ENCODE measurements around the gene MCTP2.
"Not testable (repeated sequence)": the region's sequence is repeated elsewhere in the genome, so short reads cannot be mapped to it uniquely, and the experiment has no call there.

Gene MCTP2

DNA sequence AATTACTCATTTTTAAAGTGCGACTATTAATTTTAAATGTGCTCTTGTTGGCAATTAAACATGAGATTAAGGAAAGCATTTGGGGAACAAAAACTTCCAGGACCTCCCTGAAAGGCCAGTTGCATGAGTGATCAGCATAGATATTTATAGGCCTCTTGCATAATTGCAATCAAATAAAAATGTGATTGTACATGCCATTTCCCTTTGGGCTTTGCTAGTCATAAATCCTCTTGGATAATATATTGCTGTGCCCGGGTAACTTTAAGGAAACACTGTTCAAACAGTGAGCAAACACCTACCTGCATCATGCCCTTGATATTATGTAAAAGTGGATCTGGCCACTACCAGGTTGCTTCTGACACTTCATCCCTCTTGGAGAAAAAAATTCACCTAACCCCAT, 239.1 kb downstream of the MCTP2 start:
- DNase-seq = no peak

DNA sequence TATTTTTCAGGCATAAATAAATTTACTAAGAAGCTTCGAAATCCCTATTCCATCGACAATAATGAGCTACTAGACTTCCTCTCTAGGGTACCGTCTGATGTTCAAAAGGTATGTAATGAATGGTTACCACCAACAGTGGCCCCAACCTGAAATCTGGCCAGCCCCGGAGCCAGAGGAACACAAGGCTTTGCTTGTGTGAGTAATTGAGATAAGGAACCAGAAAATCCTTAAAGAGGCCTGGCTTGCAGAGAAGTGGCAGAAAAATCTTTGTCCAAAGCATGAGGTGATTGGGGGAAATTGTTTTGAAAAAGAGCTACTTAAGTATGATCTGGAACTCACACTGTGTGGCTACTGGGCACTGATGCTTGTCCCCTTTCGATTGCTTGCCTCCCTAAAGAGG, 245.3 kb downstream of the MCTP2 start:
- no peak for DNase-seq

DNA sequence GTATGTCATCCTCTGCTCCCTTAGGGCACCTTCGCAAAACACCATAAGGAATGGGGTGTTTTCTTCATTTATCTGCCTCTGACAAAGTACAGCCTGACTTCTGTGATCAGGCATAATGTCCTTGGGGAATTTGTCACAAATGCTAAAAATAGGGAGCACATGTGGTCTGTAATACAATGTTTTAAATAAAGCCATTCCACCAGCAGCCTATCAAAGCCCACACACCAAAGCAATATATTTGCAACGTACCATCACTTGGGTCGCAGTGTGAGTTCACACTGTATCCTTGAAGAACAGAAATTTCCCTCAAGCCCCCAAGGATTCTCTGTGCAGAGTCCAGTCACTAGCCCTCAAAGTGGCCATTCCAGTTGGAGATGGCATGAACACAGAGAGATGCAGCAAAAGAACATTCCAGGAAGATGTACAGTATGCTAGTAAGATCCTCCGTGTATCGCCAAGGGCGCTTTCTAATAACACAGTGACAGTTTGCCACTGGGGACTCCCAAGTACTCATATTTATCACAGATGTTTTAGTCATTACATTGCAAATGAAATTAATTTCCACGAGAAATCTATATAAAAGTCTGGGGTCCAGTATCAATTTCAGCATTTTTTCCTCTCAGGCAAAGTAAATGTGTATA, 246.7 kb downstream of the MCTP2 start:
- DNase-seq = no peak

DNA sequence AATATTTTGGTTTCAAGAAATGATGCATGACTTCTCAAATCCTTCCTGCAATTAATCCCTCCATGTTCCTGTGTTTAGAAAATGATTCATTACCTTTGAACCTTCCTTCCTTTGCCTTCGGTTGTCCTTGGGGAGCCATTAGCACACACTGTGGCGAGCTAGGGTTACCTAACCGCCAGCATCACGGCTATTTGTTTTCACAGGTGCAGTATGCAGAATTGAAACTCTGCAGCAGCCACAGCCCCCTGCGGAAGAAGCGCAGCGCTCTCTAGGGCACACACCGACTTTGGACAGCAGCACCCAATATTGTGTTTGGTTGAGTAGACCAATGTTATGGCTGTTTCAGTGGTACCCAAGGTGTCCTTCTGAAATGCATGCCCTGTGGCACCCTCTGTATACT, 247.4 kb downstream of the MCTP2 start:
- DNase-seq = no peak

DNA sequence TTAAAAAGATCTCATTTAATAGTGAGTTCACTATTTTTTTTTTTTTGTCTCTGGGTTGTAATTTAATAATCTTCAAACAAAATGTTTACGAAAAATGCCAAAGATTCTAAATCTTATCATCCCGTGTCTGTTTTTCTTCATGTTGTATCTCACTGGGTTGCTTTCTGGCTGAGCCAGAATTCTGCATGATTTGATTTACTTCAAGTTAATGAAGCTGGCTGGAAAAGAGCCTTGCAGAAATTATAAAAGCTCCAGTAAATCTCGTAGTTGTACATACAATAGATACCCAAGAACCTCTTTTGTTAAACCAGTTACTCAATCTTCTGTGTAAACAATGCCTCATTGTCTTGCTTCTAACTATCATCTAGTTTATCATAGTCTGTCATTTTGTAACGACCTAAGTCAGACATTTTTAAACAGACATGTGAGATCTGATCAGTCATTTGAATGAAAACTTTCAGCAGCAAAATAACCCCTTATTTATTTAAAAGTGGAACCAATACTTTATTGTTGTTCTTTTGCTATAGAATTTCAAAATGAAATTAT, 249.0 kb downstream of the MCTP2 start:
- no peak for DNase-seq

DNA sequence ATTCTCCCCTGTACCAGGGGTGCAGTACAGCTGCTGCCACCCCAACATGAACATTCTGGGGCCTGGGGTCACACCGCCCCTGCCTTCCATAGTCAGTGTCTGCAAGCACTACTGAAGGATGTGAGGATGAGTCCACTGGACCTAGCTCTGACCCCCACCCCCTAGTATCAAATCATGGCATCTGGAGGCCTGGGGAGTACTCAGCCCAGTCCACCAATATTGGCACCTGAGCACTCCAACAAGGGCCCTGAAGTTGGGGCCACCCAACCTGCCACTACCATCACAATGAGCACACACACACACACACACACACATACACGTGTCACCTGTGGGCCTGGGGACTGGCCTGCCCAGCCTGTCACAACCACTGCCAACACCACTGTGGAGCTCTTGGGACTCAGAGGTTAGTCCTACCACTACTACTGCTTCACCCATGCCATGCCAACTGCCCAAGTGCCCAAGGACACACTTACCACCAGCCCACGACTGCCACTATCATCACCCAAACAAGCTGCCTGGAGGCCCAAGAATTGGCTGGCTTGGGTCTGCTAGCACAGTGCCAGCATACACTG, 253.9 kb downstream of the MCTP2 start:
- no peak for DNase-seq

DNA sequence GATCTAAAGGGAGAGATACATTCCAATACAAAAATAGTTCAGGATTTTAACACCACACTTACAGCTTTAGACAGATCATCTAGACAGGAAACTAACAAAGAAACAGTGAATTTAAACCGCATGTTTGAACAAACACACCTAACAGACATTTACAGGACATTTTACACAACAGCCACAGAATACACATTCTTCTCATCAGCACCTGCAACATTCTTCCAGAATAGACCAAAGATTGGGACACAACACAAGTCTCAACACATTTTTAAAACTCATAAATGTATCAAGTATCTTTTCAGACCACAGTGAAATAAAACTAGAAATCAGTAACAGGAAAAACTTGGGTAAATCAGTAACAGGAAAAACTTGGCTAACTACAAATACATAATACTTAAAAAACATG, 256.3 kb downstream of the MCTP2 start:
- DNase-seq = no peak

DNA sequence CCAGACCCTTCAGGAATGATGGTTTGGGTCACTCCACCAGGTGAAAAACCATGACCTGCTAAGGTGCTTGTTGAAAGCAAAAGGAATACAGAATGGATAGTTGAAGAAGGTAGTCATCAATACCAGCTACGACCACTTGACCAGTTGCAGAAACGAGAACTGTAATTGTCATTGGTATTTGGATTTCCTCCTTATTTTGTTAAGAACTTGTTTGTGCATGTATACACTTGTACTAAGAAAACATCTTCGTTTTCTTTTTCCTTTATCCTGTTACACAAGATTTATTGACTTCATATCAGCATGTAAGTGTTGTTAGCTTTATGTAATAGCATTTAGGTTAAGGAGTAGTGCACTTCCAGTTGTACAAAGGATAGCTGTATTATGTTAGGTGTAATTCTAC, 261.8 kb downstream of the MCTP2 start:
- no peak for DNase-seq

DNA sequence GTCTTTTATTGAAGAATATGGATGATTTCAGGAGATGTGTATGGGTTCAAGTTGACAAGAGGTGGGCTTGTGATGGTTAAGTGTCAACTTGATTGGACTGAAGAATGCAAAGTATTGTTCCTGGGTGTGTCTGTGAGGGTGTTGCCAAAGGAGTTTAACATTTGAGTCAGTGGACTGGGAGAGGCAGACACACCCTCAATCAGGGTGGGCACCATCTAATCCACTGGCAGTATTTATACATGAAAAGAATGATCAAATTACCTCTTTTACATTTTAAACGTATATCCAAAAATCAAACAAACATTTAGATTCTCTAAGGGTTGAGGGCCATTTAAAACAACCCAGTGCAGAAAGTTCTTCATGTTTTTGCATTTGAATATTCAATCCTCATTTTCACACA, 262.2 kb downstream of the MCTP2 start:
- DNase-seq = not testable (repeated sequence)

DNA sequence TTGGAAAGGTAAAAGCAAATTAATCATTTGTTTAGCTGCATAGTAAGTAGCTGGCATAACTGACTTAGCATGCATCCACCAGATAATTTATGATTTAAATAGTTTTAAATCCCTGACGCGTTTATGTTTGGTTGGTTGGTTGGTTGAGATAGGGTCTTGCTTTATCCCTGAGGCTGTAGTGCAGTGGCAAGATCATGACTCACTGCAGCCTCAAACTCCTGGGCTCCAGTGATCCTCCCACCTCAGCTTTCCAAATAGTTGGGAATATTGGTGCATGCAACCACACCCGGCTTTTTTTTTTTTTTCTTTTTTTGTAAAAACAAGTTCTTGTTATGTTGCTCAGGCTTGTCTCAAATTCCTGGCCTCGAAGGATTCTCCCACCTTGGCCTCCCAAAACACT, 263.4 kb downstream of the MCTP2 start:
- DNase-seq = no peak

DNA sequence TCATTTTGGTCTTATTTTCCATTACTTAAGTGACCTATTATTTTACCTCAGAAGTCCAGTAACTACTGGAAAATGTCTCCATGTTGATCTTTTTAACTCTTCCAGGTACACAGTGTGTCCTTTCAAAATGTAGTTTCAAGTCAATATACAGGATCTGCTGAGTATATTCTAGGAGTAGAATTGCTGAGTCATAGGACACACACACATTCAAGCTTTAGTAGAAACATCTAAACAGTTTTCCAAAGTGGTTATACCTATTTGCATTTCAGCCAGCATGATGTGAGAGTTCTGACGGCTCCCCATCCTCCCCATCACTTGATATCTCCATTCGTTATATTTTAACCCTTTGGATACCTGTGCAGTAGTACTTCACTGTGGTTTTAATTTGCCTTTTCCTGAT, 271.9 kb downstream of the MCTP2 start:
- DNase-seq = no peak

DNA sequence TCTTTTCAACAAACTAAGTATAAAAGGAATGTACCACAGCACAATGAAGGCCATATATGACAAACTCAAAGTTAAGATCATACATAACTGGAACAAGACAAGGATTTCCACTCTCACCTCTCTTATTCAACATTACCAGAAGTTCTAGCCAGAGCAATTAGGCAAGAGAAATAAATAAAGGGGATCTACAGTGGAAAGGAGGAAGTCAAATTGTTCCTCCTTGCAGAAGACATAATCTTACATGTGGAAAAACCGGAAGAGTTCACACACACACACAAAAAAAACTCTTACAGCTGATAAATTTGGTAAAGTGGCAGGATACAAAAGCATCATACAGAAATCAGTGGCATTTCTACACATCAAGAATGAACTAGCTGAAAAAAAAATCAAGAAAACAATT, 277.9 kb downstream of the MCTP2 start:
- DNase-seq = no peak

DNA sequence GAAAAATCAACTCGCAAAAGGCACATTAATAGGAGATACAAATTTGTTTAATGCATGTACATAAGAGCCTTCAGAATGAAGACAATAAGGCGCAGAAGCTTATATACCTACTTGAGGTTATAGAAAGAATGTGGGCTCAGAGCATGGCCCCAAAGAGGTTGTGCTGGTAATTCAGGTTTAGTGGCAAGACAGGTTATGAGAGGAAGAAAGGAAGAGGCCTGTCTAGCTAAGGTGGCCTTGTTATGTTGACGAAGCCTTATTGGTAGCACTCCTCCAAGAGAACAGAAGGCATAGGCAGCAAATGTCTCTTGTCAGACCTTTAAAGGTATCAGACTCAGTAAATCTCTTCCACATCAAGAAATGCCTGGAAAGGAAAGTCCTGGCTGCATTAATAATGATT, 290.8 kb downstream of the MCTP2 start:
- no peak for DNase-seq

DNA sequence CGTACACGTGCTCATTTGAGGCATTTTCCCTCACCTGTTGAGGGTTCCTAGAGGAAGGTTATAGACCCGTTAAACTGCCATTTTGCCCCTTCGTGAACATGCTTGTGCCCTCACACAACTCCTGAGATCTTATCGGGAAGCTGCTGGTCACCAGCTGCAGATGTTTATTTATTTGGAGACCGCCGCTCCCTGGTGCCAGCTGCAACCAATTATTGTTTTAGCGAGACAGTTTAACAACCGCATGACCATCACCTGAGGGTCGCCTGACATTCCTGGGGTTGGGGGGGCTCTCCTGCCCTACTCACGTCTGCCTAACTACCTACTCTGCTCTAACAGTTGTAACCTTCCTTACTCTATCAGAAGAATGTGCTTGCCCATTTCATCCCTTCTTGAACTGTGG, 292.5 kb downstream of the MCTP2 start:
- DNase-seq = no peak

DNA sequence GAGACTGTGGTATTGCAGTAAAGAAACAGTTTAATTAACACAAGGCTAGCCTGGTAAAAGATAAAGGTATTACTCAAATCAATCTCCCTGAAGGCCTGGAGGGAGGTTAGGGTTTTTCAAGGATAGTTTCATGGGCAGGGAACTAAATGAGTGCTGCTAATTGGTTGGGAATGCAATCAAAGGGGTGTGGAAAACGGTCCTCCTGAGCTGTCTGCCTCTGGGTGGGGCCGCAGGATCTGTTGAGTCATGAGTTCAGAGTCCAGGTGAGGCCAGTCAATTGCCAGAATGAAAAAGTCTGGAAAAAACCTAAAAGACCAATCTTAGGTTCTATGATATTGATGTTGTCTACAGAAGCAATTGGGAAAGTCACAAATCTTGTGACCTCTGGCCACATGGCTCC, 293.2 kb downstream of the MCTP2 start:
- no peak for DNase-seq

DNA sequence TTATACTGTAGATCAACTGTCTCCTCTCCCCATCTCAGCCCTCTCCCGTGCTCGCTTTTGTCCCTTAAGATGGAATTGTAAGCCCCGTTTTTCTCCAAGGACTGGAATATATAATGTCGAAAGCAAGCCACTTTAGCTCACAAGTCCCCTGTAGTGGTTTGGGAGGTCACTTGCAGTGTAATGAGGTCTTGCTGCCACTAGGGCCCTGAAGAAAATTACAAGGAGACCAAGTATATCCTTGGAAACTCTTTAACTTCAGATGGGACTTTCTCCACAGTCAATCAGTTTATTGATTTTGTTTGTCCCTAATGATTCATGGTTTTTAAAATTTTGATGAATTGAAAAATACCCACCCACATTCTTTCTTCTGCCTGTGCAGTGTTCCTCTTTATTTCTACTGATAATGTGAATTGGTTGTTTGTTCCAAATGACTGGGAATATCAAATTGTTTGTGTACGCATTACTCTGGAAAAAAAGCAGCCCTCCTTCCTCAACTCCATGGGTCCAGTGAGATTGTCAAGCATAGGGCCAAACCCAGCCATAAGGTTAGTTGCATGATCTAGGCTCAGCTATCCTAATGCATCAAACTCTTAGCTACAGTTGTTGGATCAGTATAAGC, 294.8 kb downstream of the MCTP2 start:
- DNase-seq = no peak

DNA sequence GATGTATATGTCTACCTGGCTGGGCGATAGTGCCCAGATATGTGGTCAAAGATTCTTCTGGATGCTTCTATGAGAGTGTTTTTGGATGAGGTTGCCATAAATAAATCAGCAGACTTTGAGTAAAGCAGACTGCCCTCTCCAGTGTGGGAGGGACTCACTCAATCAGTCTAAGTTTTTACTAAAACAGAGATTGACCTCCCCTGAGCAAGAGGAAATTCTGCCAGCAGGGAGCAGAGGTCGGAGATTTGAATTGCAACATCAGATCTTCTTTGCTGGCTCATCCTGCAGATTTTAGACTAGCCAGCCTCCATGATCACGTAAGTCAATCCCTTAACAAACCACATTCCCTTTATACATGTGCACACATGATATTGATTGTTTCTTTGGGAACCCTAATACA, 300.9 kb downstream of the MCTP2 start:
- no peak for DNase-seq
